Natural killer cell (primary cell): ENCODE data around the gene KIF1A. TPM values are rescaled to one million over a fixed set of nuclear protein-coding genes. Genes with fewer than 3 reads are reported as not detected.

ENCODE experiments used
- ATAC-seq, 3 donors: fragments of 150-1000 bp in 2 of 3; fragments of 200-7000 bp in 1 of 3; cut with Tn5 transposase; 1 replicate in 1 of 3; 2 replicates in 2 of 3; pipeline ENCODE4 v1.10.0; 2021; ENCODE audit warnings: mild to moderate bottlenecking in 2 of 3, moderate library complexity in 2 of 3
- DNase-seq, 2 donors: peaks; one replicate each; pipeline versions ENCODE4 v3.0.0 to v3.0.0-alpha.2; 2013 to 2021; ENCODE audit warnings: mixed read lengths in 1 of 2
- H3K27ac ChIP-seq: one replicate; pipeline ENCODE4 v1.5.1; 2013; ENCODE audit warnings: mild to moderate bottlenecking, low read length
- H3K27me3 ChIP-seq: one replicate; pipeline ENCODE4 v1.6.1; 2013; ENCODE audit warnings: low read length; ENCODE audit not compliant: control insufficient read depth, insufficient read depth
- H3K36me3 ChIP-seq: one replicate; pipeline ENCODE4 v1.6.1; 2013; ENCODE audit warnings: low read length; ENCODE audit not compliant: control insufficient read depth, insufficient read depth
- H3K4me1 ChIP-seq: one replicate; pipeline ENCODE4 v1.6.1; 2013; ENCODE audit warnings: low read length; ENCODE audit not compliant: control insufficient read depth, insufficient read depth
- H3K4me3 ChIP-seq: one replicate; pipeline ENCODE4 v1.5.1; 2013; ENCODE audit warnings: low read length
- H3K9me3 ChIP-seq: one replicate; pipeline ENCODE4 v1.6.1; 2013; ENCODE audit warnings: low read length; ENCODE audit not compliant: control insufficient read depth, insufficient read depth
- H3K27ac Mint-ChIP-seq, 2 donors: one replicate each; pipeline ENCODE4 v1.8.0; 2022; ENCODE audit warnings: mild to moderate bottlenecking in 2 of 2, mixed read lengths in 2 of 2, moderate library complexity in 1 of 2
- H3K27me3 Mint-ChIP-seq, 2 donors: one replicate each; pipeline ENCODE4 v1.8.0; 2022; ENCODE audit warnings: low read depth in 2 of 2, mixed read lengths in 2 of 2
- H3K36me3 Mint-ChIP-seq: one replicate; pipeline ENCODE4 v1.8.0; 2022; ENCODE audit warnings: mixed read lengths
- H3K4me1 Mint-ChIP-seq, 2 donors: one replicate each; pipeline ENCODE4 v1.8.0; 2022; ENCODE audit warnings: mixed read lengths in 2 of 2
- H3K4me3 Mint-ChIP-seq: one replicate; pipeline ENCODE4 v1.8.0; 2022; ENCODE audit warnings: mild to moderate bottlenecking, moderate library complexity, mixed read lengths
- H3K9me3 Mint-ChIP-seq, 2 donors: one replicate each; pipeline ENCODE4 v1.8.0; 2022; ENCODE audit warnings: mixed read lengths in 2 of 2
- CTCF ChIP-seq: fragments of 200-600 bp; IDR thresholded peaks from one replicate; pipeline ENCODE4 v1.8.0; 2022; ENCODE audit warnings: antibody characterized with exemption
- WGBS: methylation state at CpG from one replicate; pipeline ENCODE4 v1.1.7; 2013; ENCODE audit warnings: missing lambda C conversion rate; ENCODE audit not compliant: insufficient coverage; 5-methylcytosine and 5-hydroxymethylcytosine counted together
- intact Hi-C: fragments of 100-400 bp; cut with micrococcal nuclease; formaldehyde crosslinking; loops from one replicate; pipeline ENCODE4 v1.14.2; 2022
- total RNA-seq, 4 donors: library from RNA; stranded (reverse); fragments of 120-200 nt in 1 of 4; gene quantifications; one replicate each; pipeline versions ENCODE4 v1.2.3 to v1.2.4, GENCODE V29; 2013 to 2022

Gene KIF1A
- total RNA-seq, 3 donors from 2014 or later (not counting 1 experiment from before 2014, with no cell fraction given) = 0.09 TPM; not detected in 2

GRCh38 chr2:240717681-240718581 is 102.1 kb downstream of the KIF1A start:
- WGBS = 91% methylated on average over 31 of the region's 31 CpGs
- no peak for TF ChIP-seq CTCF
- Mint-ChIP-seq H3K27me3 (no peaks in the 10 kb centered on the region), H3K9me3 (no peaks in the 10 kb centered on the region), H3K4me3 (no peak overlapping the region), H3K27ac (no peak overlapping the region), H3K36me3 (no peaks in the 10 kb centered on the region), H3K4me1 (no peaks in the 10 kb centered on the region)
- ATAC-seq = no peak
- H3K9me3 ChIP-seq = no peaks in the 10 kb centered on the region
- H3K27me3 ChIP-seq = no peaks in the 10 kb centered on the region
- no peak overlapping the region for H3K4me3 ChIP-seq
- no peak for DNase-seq
- H3K4me1 ChIP-seq = no peaks in the 10 kb centered on the region
- intact Hi-C loops = no loop called here
- H3K36me3 ChIP-seq = no peaks in the 10 kb centered on the region
- H3K27ac ChIP-seq = no peak overlapping the region

GRCh38 chr2:240717181-240717641 is 102.8 kb downstream of the KIF1A start:
- H3K27me3 Mint-ChIP-seq = no peaks in the 10 kb centered on the region
- Histone ChIP-seq H3K27ac (no peak overlapping the region), H3K36me3 (no peaks in the 10 kb centered on the region), H3K9me3 (no peaks in the 10 kb centered on the region), H3K27me3 (no peaks in the 10 kb centered on the region), H3K4me1 (no peaks in the 10 kb centered on the region), H3K4me3 (no peak overlapping the region)
- TF ChIP-seq CTCF = no peak
- H3K4me1 Mint-ChIP-seq = no peaks in the 10 kb centered on the region
- ATAC-seq (no peak), DNase-seq (no peak)
- H3K27ac Mint-ChIP-seq = no peak overlapping the region
- no peaks in the 10 kb centered on the region for H3K9me3 Mint-ChIP-seq
- WGBS = 88% methylated on average over 18 of the region's 18 CpGs
- intact Hi-C loops = no loop called here
- no peak overlapping the region for H3K4me3 Mint-ChIP-seq
- no peaks in the 10 kb centered on the region for H3K36me3 Mint-ChIP-seq

- H3K27me3 ChIP-seq = no peaks in the 10 kb centered on the region
- H3K4me1 ChIP-seq = no peaks in the 10 kb centered on the region
- intact Hi-C loops = no loop called here
- TF ChIP-seq CTCF = no peak
- H3K36me3 ChIP-seq = no peaks in the 10 kb centered on the region
- Mint-ChIP-seq H3K27me3 (no peaks in the 10 kb centered on the region), H3K9me3 (no peaks in the 10 kb centered on the region), H3K36me3 (no peaks in the 10 kb centered on the region), H3K4me1 (no peaks in the 10 kb centered on the region), H3K4me3 (no peak overlapping the region), H3K27ac (no peak overlapping the region)
- 93% methylated on average over 23 of the region's 23 CpGs for WGBS
- no peak overlapping the region for H3K4me3 ChIP-seq
- H3K27ac ChIP-seq = no peak overlapping the region
- no peak for DNase-seq
- no peak for ATAC-seq
- no peaks in the 10 kb centered on the region for H3K9me3 ChIP-seq
Observed at GRCh38 chr2:240716130-240716798, 103.8 kb downstream of the KIF1A start.
